HG03039 (cell line): Measurements from ENCODE around the gene RDH12.
"Not testable (repeated sequence)": the region's sequence is repeated elsewhere in the genome, so short reads cannot be mapped to it uniquely, and the experiment has no call there.

Experiments
- ATAC-seq: cut with Tn5 transposase; IDR thresholded peaks from one replicate; pipeline ENCODE4 v1.9.1; 2021; ENCODE audit warnings: mild to moderate bottlenecking, moderate library complexity; ENCODE audit not compliant: unreplicated experiment

RDH12 gene

GRCh38 chr14:67701492-67701891 lies at the start of gene RDH12:
Gene RDH12, plus strand, starts transcription at chr14:67701886. Its CDS starts 20,757 bp downstream, at chr14:67722643.
- ATAC-seq = not testable (repeated sequence)

- ATAC-seq = no peak
Measured at GRCh38 chr14:67652189-67652588, 49.5 kb upstream of the RDH12 start.

GRCh38 chr14:67653651-67654280 lies 47.9 kb upstream of the RDH12 start:
- no peak for ATAC-seq

- ATAC-seq = no peak
Measured at GRCh38 chr14:67663633-67664032, 38.1 kb upstream of the RDH12 start.

- no peak for ATAC-seq
Measured at GRCh38 chr14:67665868-67666267, 35.8 kb upstream of the RDH12 start.

- ATAC-seq = no peak
Measured at GRCh38 chr14:67666750-67667449, 34.8 kb upstream of the RDH12 start.

GRCh38 chr14:67668559-67668958 lies 33.1 kb upstream of the RDH12 start:
- ATAC-seq = no peak

GRCh38 chr14:67673451-67673850 lies 28.2 kb upstream of the RDH12 start:
- no peak for ATAC-seq

- ATAC-seq = peak; percentile 40
Measured at GRCh38 chr14:67674139-67674479, 27.6 kb upstream of the RDH12 start.

- ATAC-seq = peak; percentile 84
Measured at GRCh38 chr14:67674480-67675218, 27.0 kb upstream of the RDH12 start, which contains the start of gene VTI1B. Gene VTI1B, minus strand, starts transcription at chr14:67674632. Its CDS starts 143 bp downstream, at chr14:67674489.

GRCh38 chr14:67675219-67675582 lies 26.5 kb upstream of the RDH12 start:
- no peak for ATAC-seq

GRCh38 chr14:67679006-67679405 lies 22.7 kb upstream of the RDH12 start:
- no peak for ATAC-seq

GRCh38 chr14:67680121-67680602 lies 21.5 kb upstream of the RDH12 start:
- ATAC-seq = peak; percentile 91

- no peak for ATAC-seq
Measured at GRCh38 chr14:67680941-67681340, 20.7 kb upstream of the RDH12 start.

- ATAC-seq = no peak
Measured at GRCh38 chr14:67683842-67684241, 17.8 kb upstream of the RDH12 start.

GRCh38 chr14:67690011-67690410 lies 11.7 kb upstream of the RDH12 start:
- ATAC-seq = no peak

GRCh38 chr14:67694791-67695393 lies 6.8 kb upstream of the RDH12 start:
- ATAC-seq = peak; percentile 76

GRCh38 chr14:67695394-67695949 lies 6.2 kb upstream of the RDH12 start, which contains the start of gene RDH11:
Gene RDH11, minus strand, starts transcription at chr14:67695764. Its CDS starts 61 bp downstream, at chr14:67695703.
- peak; percentile 90 for ATAC-seq

GRCh38 chr14:67697006-67697405 lies 4.7 kb upstream of the RDH12 start:
- no peak for ATAC-seq

GRCh38 chr14:67698179-67698578 lies 3.5 kb upstream of the RDH12 start:
- ATAC-seq = no peak

GRCh38 chr14:67703997-67704396 lies 2.3 kb downstream of the RDH12 start:
- ATAC-seq = no peak
